NCI-H1092 treated with DMSO at 0.1 percent for 48 hours (cell line): Measurements from ENCODE around the gene MYO10.

Experiments
- DNase-seq: peaks from one replicate; lab custom pipeline; 2025; lab: John Stamatoyannopoulos, UW

Gene MYO10

DNA sequence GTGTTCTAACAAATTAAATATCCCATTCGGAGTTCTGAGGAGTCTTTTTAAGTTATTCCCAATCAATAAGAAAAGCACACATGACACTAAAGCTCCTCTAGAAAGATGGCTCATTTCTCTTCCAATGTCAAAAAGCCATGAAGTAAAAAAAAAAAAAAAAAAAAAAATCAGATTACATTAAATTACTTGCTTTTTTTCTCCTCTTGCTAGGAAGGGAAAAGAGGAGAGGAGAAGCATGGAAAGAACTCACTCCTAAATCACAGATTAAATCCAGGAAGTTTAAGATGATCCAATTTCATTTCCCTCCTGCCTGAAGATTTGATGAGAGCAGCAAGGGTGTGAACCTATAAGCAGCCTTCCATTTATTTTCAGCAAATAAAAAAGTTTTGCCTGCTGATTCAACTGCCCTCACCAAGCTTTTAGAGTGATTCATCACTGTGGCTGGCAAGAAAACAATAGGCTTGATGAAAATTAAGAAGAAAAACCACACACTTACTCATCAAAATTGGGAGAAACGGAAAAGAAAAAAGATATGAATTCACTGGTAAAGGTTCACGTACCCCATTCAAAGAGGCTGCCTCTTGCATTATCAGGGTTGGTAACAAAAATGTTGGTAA is 19.7 kb downstream of the MYO10 start:
- no peak for DNase-seq

DNA sequence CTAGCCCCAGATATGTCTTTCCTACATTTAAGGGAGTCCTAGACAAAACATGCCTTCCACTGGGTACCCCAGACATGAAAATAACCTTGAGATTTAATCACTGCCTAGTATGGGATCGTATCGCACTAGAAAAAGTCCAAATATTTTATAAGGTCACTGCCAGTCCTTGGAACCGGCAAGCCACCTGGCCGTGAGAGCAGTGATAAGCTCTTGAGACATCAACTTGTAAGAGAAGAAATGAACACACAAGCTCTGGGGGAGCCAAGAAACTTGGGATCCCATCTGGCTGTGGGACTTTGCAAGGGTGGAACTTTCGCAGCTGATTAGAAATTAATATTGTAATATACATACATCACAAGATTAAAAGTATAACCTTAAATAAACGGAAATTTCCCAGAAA is 21.5 kb downstream of the MYO10 start:
- DNase-seq: no peak

GRCh38 chr5:16914108-16914435 is 22.0 kb downstream of the MYO10 start:
- DNase-seq: no peak

DNA sequence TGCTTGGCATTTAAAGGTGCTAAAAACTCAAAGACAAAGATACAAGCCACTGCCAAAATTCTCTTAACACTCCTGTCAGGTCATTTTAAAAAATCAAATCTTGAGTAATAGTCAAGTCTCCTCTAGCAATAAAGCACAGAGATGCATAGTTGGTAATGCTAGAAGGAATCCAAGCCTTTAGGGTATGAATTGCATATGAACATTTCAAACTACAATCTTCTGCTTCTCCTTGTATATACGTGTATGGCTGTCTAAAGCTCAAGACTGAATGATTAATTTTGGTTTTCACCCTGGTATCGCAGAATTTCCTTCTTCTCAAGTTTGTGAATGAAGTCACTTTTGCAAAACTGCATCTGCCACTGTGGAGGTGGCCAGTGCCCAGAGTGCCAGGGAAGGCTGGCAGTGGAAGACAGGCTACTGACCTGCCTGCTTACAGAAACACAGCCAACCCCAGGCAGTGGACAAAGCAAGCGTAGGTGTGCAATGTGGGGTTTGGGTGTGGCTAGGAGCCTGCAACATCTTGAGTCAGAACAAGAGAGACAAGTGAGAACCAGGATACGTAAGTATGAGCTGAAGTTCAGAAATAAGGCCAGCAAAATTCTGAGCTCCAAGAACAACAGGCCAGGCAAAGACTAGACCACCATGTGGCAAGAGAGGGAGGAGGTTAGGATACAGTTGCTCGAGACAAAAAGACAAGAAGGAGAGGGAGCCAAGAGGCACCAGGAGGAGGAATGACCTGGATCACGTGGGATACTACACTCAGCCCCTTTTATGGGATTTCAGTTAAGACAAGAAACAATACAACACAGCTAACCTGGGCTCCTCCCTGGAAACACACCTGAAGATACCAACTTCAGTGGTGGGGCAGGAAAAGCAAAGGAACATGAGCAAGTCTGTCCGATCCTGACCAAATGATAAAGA is 22.6 kb downstream of the MYO10 start:
- DNase-seq: no peak

- DNase-seq: no peak
Measured at GRCh38 chr5:16912080-16912479, 24.0 kb downstream of the MYO10 start.

GRCh38 chr5:16909464-16909863 is 26.6 kb downstream of the MYO10 start:
- DNase-seq: no peak

GRCh38 chr5:16907270-16907669 is 28.8 kb downstream of the MYO10 start:
- DNase-seq: no peak

DNA sequence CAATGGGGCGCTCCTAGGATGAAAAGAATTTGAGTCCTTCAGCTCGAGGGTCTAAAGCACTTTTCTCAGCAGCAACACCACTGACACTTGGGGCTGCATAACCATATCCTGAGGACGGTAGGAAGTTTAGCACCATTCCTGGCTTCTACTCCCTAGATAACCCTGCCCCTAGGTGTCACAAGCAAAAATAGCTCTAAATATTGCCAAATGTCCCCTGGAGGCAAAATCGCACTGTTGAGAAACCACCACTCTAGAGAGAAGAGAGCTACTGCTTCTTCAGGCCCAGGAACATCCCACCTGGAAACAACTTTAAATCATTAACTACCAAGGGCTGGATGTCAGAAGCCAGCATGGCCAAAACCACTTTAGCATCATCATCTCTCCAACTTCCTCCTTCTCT is 29.8 kb downstream of the MYO10 start:
- no peak for DNase-seq

DNA sequence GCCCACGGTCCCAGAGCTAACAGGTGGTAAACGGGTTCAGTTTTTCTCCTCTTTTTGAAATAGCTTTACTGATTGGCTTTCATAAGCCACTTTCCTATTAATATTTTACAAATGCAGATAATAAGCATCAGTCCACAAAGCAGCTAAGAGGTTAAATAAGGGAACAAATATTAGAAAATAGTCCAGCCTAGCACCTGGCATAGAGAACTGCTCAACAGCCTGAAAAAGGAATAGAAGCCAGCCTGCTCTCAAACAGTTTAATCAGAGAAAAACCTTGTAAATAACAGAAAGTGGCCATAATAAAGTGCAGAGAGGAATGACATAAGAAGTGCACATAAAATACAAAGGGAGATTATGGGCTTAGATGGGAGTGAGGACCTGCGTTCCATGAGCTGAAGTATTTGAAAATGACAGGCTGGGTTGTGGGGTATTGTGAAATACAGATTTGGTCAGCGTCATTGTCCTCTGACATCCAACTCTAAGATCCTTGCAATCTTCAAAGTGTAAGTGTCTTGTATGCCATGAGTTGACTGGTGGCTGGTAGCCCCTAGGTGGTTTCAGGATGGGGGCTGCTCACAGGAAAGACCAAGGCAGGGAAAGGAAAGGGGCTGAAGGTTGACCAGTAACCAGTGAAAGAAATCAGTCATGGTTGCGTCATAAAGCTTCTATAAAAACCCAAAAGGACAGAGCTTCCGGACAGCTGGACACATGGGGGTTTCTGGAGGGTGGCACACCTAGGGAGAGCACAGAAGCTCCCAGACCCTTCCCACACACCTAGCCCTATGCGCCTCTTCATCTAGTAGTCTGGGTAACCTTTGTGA is 32.4 kb downstream of the MYO10 start:
- no peak for DNase-seq

- no peak for DNase-seq
Measured at GRCh38 chr5:16902846-16903245, 33.2 kb downstream of the MYO10 start.

- no peak for DNase-seq
Measured at GRCh38 chr5:16901021-16901644, 35.0 kb downstream of the MYO10 start.

- DNase-seq: no peak
Measured at GRCh38 chr5:16899171-16899570, 36.9 kb downstream of the MYO10 start.

DNA sequence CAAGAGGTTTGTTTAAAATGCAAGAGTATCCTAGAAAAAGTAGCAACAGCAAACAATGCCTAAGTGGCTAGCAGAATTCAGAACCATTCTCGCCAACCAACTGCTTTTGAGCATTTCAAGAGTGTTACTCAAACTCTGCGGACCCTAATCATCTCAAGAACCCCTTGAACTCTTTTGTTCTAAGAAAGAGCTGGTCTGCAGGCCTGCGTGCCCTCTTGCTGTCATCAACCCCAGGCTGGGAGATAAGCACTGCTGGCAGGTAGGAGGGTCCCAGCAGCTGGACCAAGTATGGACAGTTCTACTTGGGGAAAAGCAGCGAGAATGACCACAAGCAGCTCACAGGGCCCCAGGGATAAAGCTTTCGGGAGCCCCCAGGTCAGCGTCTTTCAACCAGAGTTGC is 38.3 kb downstream of the MYO10 start:
- DNase-seq: no peak

- peak; percentile 15 for DNase-seq
Measured at GRCh38 chr5:16897284-16897704, 38.8 kb downstream of the MYO10 start.

- no peak for DNase-seq
Measured at GRCh38 chr5:16896767-16897166, 39.3 kb downstream of the MYO10 start.

DNA sequence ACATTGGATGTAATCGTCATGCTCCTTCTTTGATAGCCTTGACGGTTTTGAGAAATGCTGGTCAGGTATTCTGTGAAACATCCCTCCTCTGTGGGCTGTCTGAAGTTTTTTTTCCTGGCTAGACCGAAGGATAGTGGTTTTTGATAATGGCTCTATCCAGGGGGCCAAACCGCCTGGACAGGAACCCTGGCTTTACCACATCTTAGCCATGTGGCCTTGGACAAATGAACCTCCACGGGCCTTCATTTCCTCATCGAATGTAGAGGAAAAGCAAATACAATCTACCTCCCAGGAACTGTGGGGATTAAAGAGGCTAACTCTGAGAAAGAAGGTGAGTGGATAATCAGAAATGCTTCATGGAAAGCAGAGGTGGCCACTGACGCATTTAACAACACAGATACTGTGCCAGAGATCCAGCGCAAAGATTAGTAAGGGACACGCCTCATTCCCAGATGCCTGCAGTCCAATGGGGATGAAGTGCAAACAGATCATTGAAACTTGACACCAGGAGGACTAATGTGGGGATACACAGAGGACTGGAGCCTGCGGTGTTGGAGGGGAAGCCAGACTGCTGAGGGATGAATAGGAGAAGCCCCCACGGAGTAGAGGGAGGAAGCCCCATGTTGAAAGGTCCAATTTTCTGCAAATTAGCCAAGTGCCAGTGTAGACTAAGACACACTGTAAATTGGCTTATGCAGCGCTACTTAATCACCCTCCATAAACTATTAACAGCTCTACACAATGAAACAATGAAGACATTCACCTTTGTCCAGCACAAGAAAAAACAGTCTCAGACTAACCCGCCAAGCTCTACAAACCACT is 41.6 kb downstream of the MYO10 start:
- DNase-seq: peak; percentile 3

GRCh38 chr5:16891033-16891432 is 45.1 kb downstream of the MYO10 start:
- no peak for DNase-seq

- DNase-seq: no peak
Measured at GRCh38 chr5:16889972-16890519, 46.0 kb downstream of the MYO10 start.

GRCh38 chr5:16889203-16889971 is 46.7 kb downstream of the MYO10 start:
- DNase-seq: no peak

- DNase-seq: no peak
Measured at GRCh38 chr5:16888694-16889124, 47.4 kb downstream of the MYO10 start.
